Measurements from ENCODE around the gene SMG9. TPM values are rescaled to one million over a fixed set of nuclear protein-coding genes. Genes with fewer than 3 reads are reported as not detected.
"Not testable (repeated sequence)": the region's sequence is repeated elsewhere in the genome, so short reads cannot be mapped to it uniquely, and the experiment has no call there.

SMG9 gene
- total RNA-seq, 3 donors from 2014 or later: 10.6 to 29.9 (median 20.6) TPM

GRCh38 chr19:43687660-43687997 lies 67.1 kb downstream of the SMG9 start:
- Histone ChIP-seq H3K9me3 (peaks cover 20 to 22% of the 10 kb centered on the region in 2 donors), H3K27me3 (no peaks in the 10 kb centered on the region), H3K4me3 (no peak overlapping the region), H3K36me3 (no peaks in the 10 kb centered on the region), H3K4me1 (no peaks in the 10 kb centered on the region), H3K27ac (no peak overlapping the region)
- intact Hi-C loops (cut with DNase I; ENCODE audit: low total_unique reads): no loop called here
- TF ChIP-seq POLR2AphosphoS5 (IDR thresholded peaks at IDR 0.05) (no peak), POLR2A (IDR thresholded peaks at IDR 0.05) (no peak)
- no peak for DNase-seq (ENCODE audit: low spot score in 2 of 2)

DNA sequence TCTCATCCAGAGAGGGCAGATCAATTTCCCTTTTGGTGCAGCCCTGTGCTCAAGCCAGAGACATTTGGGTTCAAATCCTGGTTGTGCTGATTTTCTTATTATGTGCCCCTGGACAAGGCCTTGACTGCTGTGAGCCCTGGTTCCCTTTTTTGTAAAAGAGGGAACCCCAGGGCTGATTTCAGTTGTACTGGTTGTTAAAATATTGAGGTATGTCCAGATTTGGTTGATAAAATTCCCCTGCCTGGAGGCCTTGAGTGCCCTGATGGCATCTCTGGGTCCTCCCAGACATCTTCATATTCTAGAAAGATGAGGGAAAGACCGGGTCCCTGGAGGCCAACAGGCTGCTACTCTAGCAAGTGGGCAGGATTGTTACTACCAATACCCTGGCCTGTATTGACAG lies 70.4 kb downstream of the SMG9 start:
- no peak for TF ChIP-seq CTCF (IDR thresholded peaks at IDR 0.05)
- TF ChIP-seq POLR2A (IDR thresholded peaks at IDR 0.05): no peak
- TF ChIP-seq POLR2AphosphoS5 (IDR thresholded peaks at IDR 0.05): no peak
- Histone ChIP-seq H3K36me3 (no peaks in the 10 kb centered on the region), H3K4me3 (no peak overlapping the region), H3K27me3 (no peaks in the 10 kb centered on the region), H3K27ac (no peak overlapping the region), H3K9me3 (no peaks in the 10 kb centered on the region), H3K4me1 (no peaks in the 10 kb centered on the region)
- intact Hi-C loops (cut with DNase I; ENCODE audit: low total_unique reads): no loop called here
- no peak for DNase-seq (ENCODE audit: low spot score in 2 of 2)

GRCh38 chr19:43683905-43684304 lies 70.9 kb downstream of the SMG9 start:
- intact Hi-C loops (cut with DNase I; ENCODE audit: low total_unique reads): no loop called here

DNA sequence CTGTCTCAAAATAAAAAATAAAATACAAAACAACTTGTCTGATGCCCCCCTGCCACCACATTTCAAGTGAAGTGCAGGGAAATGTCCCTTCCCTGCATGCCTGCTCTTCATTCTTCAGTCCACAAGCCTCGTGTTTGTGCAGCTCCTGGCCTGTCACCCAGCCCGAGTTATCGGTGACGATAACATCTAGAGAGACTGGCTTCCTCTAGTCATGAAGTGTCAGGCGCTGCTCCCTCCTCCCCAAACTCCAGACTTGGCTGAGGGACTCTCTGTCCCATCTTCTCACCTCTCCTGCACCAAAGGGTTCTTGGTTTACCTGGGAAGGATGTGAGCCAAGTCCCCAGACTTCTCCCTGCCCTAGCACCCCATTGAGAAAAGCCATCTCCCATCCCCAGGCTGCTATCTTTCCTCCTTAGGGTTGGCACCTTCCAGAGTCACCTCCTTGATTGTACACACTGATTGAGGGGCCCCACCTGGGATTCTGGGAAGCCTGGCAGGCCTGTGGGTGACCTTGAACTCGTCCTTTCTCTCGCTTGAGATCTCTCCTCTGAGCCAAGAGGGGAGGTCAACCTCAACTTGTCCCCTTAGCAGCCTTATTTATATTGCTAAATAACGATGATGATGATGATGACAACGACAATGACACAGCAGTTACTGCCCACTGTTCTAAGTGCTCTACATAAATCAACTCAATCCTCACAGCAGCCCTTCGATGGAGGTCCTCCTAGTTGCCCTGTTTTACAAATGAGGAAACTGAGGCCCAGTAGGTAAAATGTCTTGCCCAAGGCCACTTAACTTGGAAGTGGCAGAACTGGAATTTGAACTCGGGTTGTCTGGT lies 71.7 kb downstream of the SMG9 start:
- Histone ChIP-seq H3K27me3 (no peaks in the 10 kb centered on the region), H3K36me3 (no peaks in the 10 kb centered on the region), H3K4me3 (no peak overlapping the region), H3K4me1 (no peaks in the 10 kb centered on the region), H3K27ac (no peak overlapping the region), H3K9me3 (no peaks in the 10 kb centered on the region)
- DNase-seq (ENCODE audit: low spot score in 2 of 2): no peak
- intact Hi-C loops (cut with DNase I; ENCODE audit: low total_unique reads): no loop called here
- TF ChIP-seq CTCF (IDR thresholded peaks at IDR 0.05): no peak
- TF ChIP-seq POLR2A (IDR thresholded peaks at IDR 0.05): no peak
- no peak for TF ChIP-seq POLR2AphosphoS5 (IDR thresholded peaks at IDR 0.05)

More at GRCh38 chr19:43683905-43684304, 70.9 kb downstream of the SMG9 start:
- DNase-seq (ENCODE audit: low spot score in 2 of 2): no peak
- TF ChIP-seq CTCF (IDR thresholded peaks at IDR 0.05) (no peak), POLR2AphosphoS5 (IDR thresholded peaks at IDR 0.05) (no peak), POLR2A (IDR thresholded peaks at IDR 0.05) (no peak)
- Histone ChIP-seq H3K27ac (no peak overlapping the region), H3K9me3 (no peaks in the 10 kb centered on the region), H3K4me1 (no peaks in the 10 kb centered on the region), H3K27me3 (no peaks in the 10 kb centered on the region), H3K36me3 (no peaks in the 10 kb centered on the region), H3K4me3 (no peak overlapping the region)

DNA sequence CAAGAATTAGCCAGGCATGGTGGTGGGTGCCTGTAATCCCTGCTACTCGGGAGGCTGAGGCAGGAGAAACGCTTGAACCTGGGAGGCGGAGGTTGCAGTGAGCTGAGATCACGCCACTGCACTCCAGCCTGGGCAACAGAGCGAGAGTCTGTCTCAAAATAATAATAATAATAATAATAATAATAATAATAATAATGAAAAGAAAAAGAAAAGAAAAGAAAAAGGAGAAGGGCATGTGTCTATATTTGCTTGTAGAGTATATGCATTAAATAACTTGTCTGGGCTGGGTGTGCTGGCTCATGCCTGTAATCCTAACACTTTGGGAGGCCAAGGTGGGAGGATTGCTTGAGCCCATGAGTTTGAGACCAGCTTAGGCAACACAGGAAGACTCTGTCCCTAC lies 72.5 kb downstream of the SMG9 start:
- H3K9me3 ChIP-seq; H3K36me3 ChIP-seq; intact Hi-C loops (cut with DNase I; ENCODE audit: low total_unique reads); H3K27me3 ChIP-seq; DNase-seq (ENCODE audit: low spot score in 2 of 2); H3K27ac ChIP-seq; H3K4me3 ChIP-seq; H3K4me1 ChIP-seq: not testable (repeated sequence)

GRCh38 chr19:43681821-43682220 lies 72.9 kb downstream of the SMG9 start:
- Histone ChIP-seq H3K27me3 (no peaks in the 10 kb centered on the region), H3K4me3 (no peak overlapping the region), H3K36me3 (no peaks in the 10 kb centered on the region), H3K27ac (no peak overlapping the region), H3K4me1 (no peaks in the 10 kb centered on the region), H3K9me3 (no peaks in the 10 kb centered on the region)
- TF ChIP-seq POLR2A (IDR thresholded peaks at IDR 0.05) (no peak), CTCF (IDR thresholded peaks at IDR 0.05) (no peak), POLR2AphosphoS5 (IDR thresholded peaks at IDR 0.05) (no peak)
- DNase-seq (ENCODE audit: low spot score in 2 of 2): no peak
- intact Hi-C loops (cut with DNase I; ENCODE audit: low total_unique reads): no loop called here

All from breast epithelium (tissue), 4 donors.